IMR-90 (cell line): ENCODE measurements around the gene PRDM1. TPM values are rescaled to one million over a fixed set of nuclear protein-coding genes. Genes with fewer than 3 reads are reported as not detected.
A peak's percentile ranks its signal among the peaks of the same experiment; 100 is the strongest.

ENCODE experiments used
- ATAC-seq: fragments of 200-7000 bp; cut with Tn5 transposase; 2 replicates; pipeline ENCODE4 v1.9.1; 2020; ENCODE audit warnings: low read depth, mild to moderate bottlenecking, moderate library complexity
- BruUV-seq: library from RNA; stranded (reverse); fragments of 400-500 nt; replicated peaks from 2 replicates; lab custom pipeline; 2021; lab: Mats Ljungman, UMichigan
- CTCF ChIA-PET: fragments of 300-600 bp; formaldehyde crosslinking; extraction: SDS; loops from one replicate; lab custom pipeline; 2021; ENCODE audit warnings: antibody characterized with exemption; lab: Yijun Ruan, JAX
- POLR2A ChIA-PET: fragments of 300-600 bp; sonication (Branson Sonifier 250); formaldehyde crosslinking; loops from one replicate; lab custom pipeline; 2022; ENCODE audit warnings: antibody characterized with exemption; ENCODE audit not compliant: unreplicated experiment; lab: Charles Lee
- DNase-seq: peaks from one replicate; pipeline ENCODE4 v3.0.0; 2013
- H2AFZ ChIP-seq: replicated peaks from 2 replicates; pipeline ENCODE3; 2013; ENCODE audit warnings: low read length, mild to moderate bottlenecking; ENCODE audit not compliant: poor library complexity
- H2AK5ac ChIP-seq: 2 replicates; pipeline ENCODE4 v1.6.1; 2013; ENCODE audit warnings: low read depth, low read length, inconsistent platforms
- H2AK9ac ChIP-seq: replicated peaks from 2 replicates; pipeline ENCODE3; 2013; ENCODE audit warnings: mild to moderate bottlenecking, low read depth, low read length, moderate library complexity; ENCODE audit not compliant: poor library complexity
- H2BK120ac ChIP-seq: 2 replicates; pipeline ENCODE4 v1.6.1; 2013; ENCODE audit warnings: low read depth, low read length, inconsistent platforms
- H2BK15ac ChIP-seq: 3 replicates; pipeline ENCODE4 v1.6.1; 2013; ENCODE audit warnings: low read depth, low read length, inconsistent platforms
- H2BK20ac ChIP-seq: 2 replicates; pipeline ENCODE4 v1.6.1; 2013; ENCODE audit warnings: low read depth, mild to moderate bottlenecking, inconsistent platforms, low read length, moderate library complexity
- H2BK5ac ChIP-seq: 2 replicates; pipeline ENCODE4 v1.6.1; 2013; ENCODE audit warnings: mild to moderate bottlenecking, low read depth, low read length, inconsistent platforms; ENCODE audit not compliant: poor library complexity, severe bottlenecking
- H3K14ac ChIP-seq: replicated peaks from 2 replicates; pipeline ENCODE4 v1.6.1; 2013; ENCODE audit warnings: low read depth, low read length, inconsistent platforms
- H3K18ac ChIP-seq: 2 replicates; pipeline ENCODE4 v1.6.1; 2013; ENCODE audit warnings: low read depth, low read length, control low read depth
- H3K23ac ChIP-seq: 2 replicates; pipeline ENCODE4 v1.6.1; 2013; ENCODE audit warnings: low read depth, low read length, inconsistent platforms
- H3K27ac ChIP-seq: 2 replicates; pipeline ENCODE4 v1.5.1; 2013; ENCODE audit warnings: mild to moderate bottlenecking, control low read depth, low read length; ENCODE audit not compliant: insufficient read depth
- H3K27me3 ChIP-seq: 2 replicates; pipeline ENCODE4 v1.6.1; 2013; ENCODE audit warnings: low read length; ENCODE audit not compliant: control insufficient read depth, insufficient read depth
- H3K36me3 ChIP-seq: 2 replicates; pipeline ENCODE4 v1.6.1; 2013; ENCODE audit warnings: low read length, mixed read lengths; ENCODE audit not compliant: control insufficient read depth, insufficient read depth
- H3K4ac ChIP-seq: 2 replicates; pipeline ENCODE4 v1.6.1; 2013; ENCODE audit warnings: low read depth, low read length, inconsistent platforms
- H3K4me1 ChIP-seq: 2 replicates; pipeline ENCODE4 v1.6.1; 2013; ENCODE audit warnings: low read length, mixed read lengths; ENCODE audit not compliant: control insufficient read depth, insufficient read depth
- H3K4me2 ChIP-seq: 2 replicates; pipeline ENCODE4 v1.6.1; 2013; ENCODE audit warnings: low read depth, mild to moderate bottlenecking, control low read depth, low read length, moderate library complexity
- H3K4me3 ChIP-seq: 2 replicates; pipeline ENCODE4 v1.5.1; 2013; ENCODE audit warnings: low read depth, mild to moderate bottlenecking, control low read depth, low read length, moderate library complexity; ENCODE audit not compliant: insufficient read depth
- H3K56ac ChIP-seq: 2 replicates; pipeline ENCODE4 v1.6.1; 2013; ENCODE audit warnings: low read length, inconsistent platforms; ENCODE audit not compliant: insufficient read depth; ENCODE audit errors: extremely low read depth
- H3K79me1 ChIP-seq, 2 experiments: 2 replicates each; pipeline ENCODE4 v1.6.1; 2013; ENCODE audit warnings: low read length in 2 of 2, inconsistent platforms in 1 of 2, low read depth in 1 of 2
- H3K9ac ChIP-seq: 2 replicates; pipeline ENCODE4 v1.6.1; 2013; ENCODE audit warnings: low read depth, low read length, control low read depth
- H3K9me1 ChIP-seq: 2 replicates; pipeline ENCODE4 v1.6.1; 2013; ENCODE audit warnings: low read length, inconsistent platforms; ENCODE audit not compliant: insufficient read depth
- H3K9me3 ChIP-seq: 2 replicates; pipeline ENCODE4 v1.6.1; 2013; ENCODE audit warnings: low read length; ENCODE audit not compliant: control insufficient read depth, insufficient read depth
- H4K20me1 ChIP-seq: 2 replicates; pipeline ENCODE4 v1.6.1; 2013; ENCODE audit warnings: low read length, inconsistent platforms; ENCODE audit not compliant: insufficient read depth
- H4K5ac ChIP-seq: 2 replicates; pipeline ENCODE4 v1.6.1; 2013; ENCODE audit warnings: mild to moderate bottlenecking, low read depth, low read length, control low read depth
- H4K8ac ChIP-seq, 2 experiments: 2 replicates each; pipeline ENCODE4 v1.6.1; 2013; ENCODE audit warnings: low read depth in 2 of 2, low read length in 2 of 2, control low read depth in 1 of 2, inconsistent platforms in 1 of 2
- H4K91ac ChIP-seq: 2 replicates; pipeline ENCODE4 v1.6.1; 2013; ENCODE audit warnings: low read depth, low read length, inconsistent platforms; ENCODE audit not compliant: insufficient read depth
- CEBPB ChIP-seq: IDR thresholded peaks from 2 replicates; pipeline ENCODE4 v1.6.1; 2012; ENCODE audit warnings: low read depth, low read length, improper control_type of control experiment
- FOS ChIP-seq: fragments of 150-350 bp; IDR thresholded peaks from 2 replicates; pipeline ENCODE4 v1.6.1; 2016; ENCODE audit warnings: low read depth, low read length
- MAFK ChIP-seq: IDR thresholded peaks from 2 replicates; pipeline ENCODE4 v1.6.1; 2012; ENCODE audit warnings: low read depth, low read length, improper control_type of control experiment
- RAD21 ChIP-seq: IDR thresholded peaks from 2 replicates; pipeline ENCODE4 v1.6.1; 2012; ENCODE audit warnings: low read length, improper control_type of control experiment
- WGBS, 2 experiments: methylation state at CpG; one replicate each; pipeline versions ENCODE4 v1.1.5 to v1.1.7; 2013; ENCODE audit warnings: missing lambda C conversion rate in 2 of 2; ENCODE audit not compliant: insufficient read length in 1 of 2; ENCODE audit errors: extremely low coverage in 2 of 2; 5-methylcytosine and 5-hydroxymethylcytosine counted together
- dilution Hi-C: fragments of 300-500 bp; cut with HindIII; formaldehyde crosslinking; loops from one replicate; pipeline ENCODE4 v1.14.3; 2018; ENCODE audit warnings: low sequenced_read_pairs; ENCODE audit not compliant: unreplicated experiment
- in situ Hi-C: fragments of 300-500 bp; cut with MboI; formaldehyde crosslinking; loops from 3 replicates; pipeline ENCODE4 v1.14.3; 2019; ENCODE audit warnings: low sequenced_read_pairs, inconsistent platforms, mixed read lengths
- intact Hi-C: fragments of 100-400 bp; cut with micrococcal nuclease; formaldehyde crosslinking; loops from 2 replicates; pipeline ENCODE4 v1.10.0; 2022
- polyA plus RNA-seq, 3 experiments: library from polyadenylated mRNA; depleted of rRNA; stranded (reverse); fragments of >200 nt; gene quantifications; 2 replicates each; pipeline ENCODE4 v1.2.3, GENCODE V29; 2012; ENCODE audit warnings: low replicate concordance in 1 of 3
- total RNA-seq: library from RNA; depleted of rRNA; stranded (reverse); fragments of >200 nt; gene quantifications from 2 replicates; pipeline ENCODE4 v1.2.3, GENCODE V29; 2012

PRDM1 gene
- total and polyA plus RNA-seq, 2 of the 4 experiments (the other 2 are of a cell fraction), result 2.3 to 3.0 TPM

- 100% methylated on average over 3 of the region's 9 CpGs; no CpG with 5 or more reads in 1 of the 2 experiments for WGBS, 2 experiments
- intact Hi-C loops, result no loop called here
- POLR2A ChIA-PET, result no interaction called here
Observed at GRCh38 chr6:106103728-106104109, 17.6 kb downstream of the PRDM1 start.

More at GRCh38 chr6:106103728-106104109, 17.6 kb downstream of the PRDM1 start:
- no TSS peak for BruUV-seq
- no peaks in the 10 kb centered on the region for H3K9me3 ChIP-seq
- no peak overlapping the region for H3K4me3 ChIP-seq
- no peak overlapping the region for H2BK20ac ChIP-seq
- no peak overlapping the region for H2BK5ac ChIP-seq
- dilution Hi-C loops (no loop called here), in situ Hi-C loops (no loop called here)
- H3K9ac ChIP-seq, result 0 out of 2 replicates have a peak overlapping the region, but pooled peaks have one; percentile 33
- CTCF ChIA-PET, result no interaction called here
- H2AK9ac ChIP-seq, result no peak overlapping the region
- no peak overlapping the region; the same call in 1 of the 2 replicates for H2AK5ac ChIP-seq
- H3K4me1 ChIP-seq, result peaks cover 7% of the 10 kb centered on the region
- no peaks in the 10 kb centered on the region; the same call in 1 of the 2 replicates for H4K20me1 ChIP-seq
- ATAC-seq (no peak), DNase-seq (no peak)
- H3K56ac ChIP-seq, result no peak overlapping the region
- H3K36me3 ChIP-seq, result peaks cover 31% of the 10 kb centered on the region
- H2AFZ ChIP-seq, result no peak overlapping the region
- H3K14ac ChIP-seq, result 0 out of 2 replicates have a peak overlapping the region, but pooled peaks have one; percentile 5
- peak overlapping the region; percentile 3; the same call in 1 of the 2 replicates for H2BK120ac ChIP-seq
- H3K9me1 ChIP-seq, result peaks cover 8% of the 10 kb centered on the region
- no peak overlapping the region for H4K5ac ChIP-seq
- no peak overlapping the region for H4K8ac ChIP-seq
- H3K79me1 ChIP-seq, result peaks cover 19 to 76% of the 10 kb centered on the region in 2 experiments; a peak in 3 of 4 replicates
- peak overlapping the region; percentile 62; the same call in 1 of the 2 replicates for H3K23ac ChIP-seq
- TF ChIP-seq MAFK (peak; percentile 48; the same call in 1 of the 2 replicates), FOS (no peak), RAD21 (no peak), CEBPB (no peak)
- 0 out of 2 replicates have a peak overlapping the region, but pooled peaks have one; percentile 59 for H3K4ac ChIP-seq
- peak overlapping the region; percentile 81 for H3K4me2 ChIP-seq
- no peak overlapping the region for H3K27ac ChIP-seq
- H4K91ac ChIP-seq, result no peak overlapping the region
- no peaks in the 10 kb centered on the region for H3K27me3 ChIP-seq
- H2BK15ac ChIP-seq, result no peak overlapping the region
- H3K18ac ChIP-seq, result no peak overlapping the region
